SK-N-SH treated with all-trans-retinoic acid at 6 μM for 48 hours (cell line): ENCODE data around the gene CMTM3.

ENCODE experiments used
- PATZ1 ChIP-seq: fragments of 250-450 bp; sonication (Bioruptor Pico); IDR thresholded peaks from 2 replicates; pipeline ENCODE4 v1.8.0; 2020; ENCODE audit warnings: mild to moderate bottlenecking, moderate library complexity, borderline replicate concordance
- ZFP3 ChIP-seq: fragments of 250-450 bp; sonication (Bioruptor Pico); IDR thresholded peaks from 2 replicates; pipeline ENCODE4 v1.5.0; 2020; ENCODE audit warnings: mild to moderate bottlenecking, moderate library complexity
- ZFP30 ChIP-seq: fragments of 450-650 bp; formaldehyde crosslinking; IDR thresholded peaks from 2 replicates; pipeline ENCODE4 v1.5.0; 2022; ENCODE audit warnings: mild to moderate bottlenecking, moderate library complexity
- ZNF8 ChIP-seq: fragments of 450-650 bp; formaldehyde crosslinking; IDR thresholded peaks from 2 replicates; pipeline ENCODE4 v1.5.0; 2020; ENCODE audit warnings: mild to moderate bottlenecking, moderate library complexity

The CMTM3 gene

GRCh38 chr16:66662445-66663194, 58.1 kb downstream of the CMTM3 start (continued):
- TF ChIP-seq ZNF8 (CRISPR knock-in tag) (no peak), ZFP30 (CRISPR knock-in tag) (no peak), PATZ1 (CRISPR knock-in tag) (no peak), ZFP3 (CRISPR knock-in tag) (no peak)
